GM12801 (cell line): ENCODE measurements around the gene TMPRSS11F.

Experiments
- TF ChIP-seq, protein P1 (sequence below): IDR thresholded peaks from one replicate; pipeline ENCODE4 v1.5.1; 2011; ENCODE audit warnings: control low read depth; ENCODE audit not compliant: insufficient read length; ENCODE audit errors: extremely low read depth

TMPRSS11F gene

DNA sequence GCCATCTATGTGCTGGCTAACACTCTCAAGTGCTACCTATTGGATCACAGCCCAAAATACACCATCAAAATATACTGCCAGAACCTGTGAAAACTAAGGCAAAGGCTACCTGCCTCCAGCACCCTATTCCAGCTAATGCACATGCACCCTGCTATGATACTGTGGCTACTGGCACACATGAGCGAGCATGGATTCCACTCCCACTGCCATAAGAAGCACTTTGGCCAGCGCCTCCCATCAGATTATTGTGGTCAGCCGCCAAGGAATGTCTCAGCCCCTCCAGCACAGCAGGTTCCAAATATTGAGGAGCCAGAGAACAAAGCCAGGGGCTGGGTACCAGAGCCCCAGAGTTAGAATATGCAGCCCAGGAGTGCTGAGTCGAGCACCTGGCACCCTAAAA, 32.5 kb upstream of the TMPRSS11F start:
- TF ChIP-seq, protein P1, sequence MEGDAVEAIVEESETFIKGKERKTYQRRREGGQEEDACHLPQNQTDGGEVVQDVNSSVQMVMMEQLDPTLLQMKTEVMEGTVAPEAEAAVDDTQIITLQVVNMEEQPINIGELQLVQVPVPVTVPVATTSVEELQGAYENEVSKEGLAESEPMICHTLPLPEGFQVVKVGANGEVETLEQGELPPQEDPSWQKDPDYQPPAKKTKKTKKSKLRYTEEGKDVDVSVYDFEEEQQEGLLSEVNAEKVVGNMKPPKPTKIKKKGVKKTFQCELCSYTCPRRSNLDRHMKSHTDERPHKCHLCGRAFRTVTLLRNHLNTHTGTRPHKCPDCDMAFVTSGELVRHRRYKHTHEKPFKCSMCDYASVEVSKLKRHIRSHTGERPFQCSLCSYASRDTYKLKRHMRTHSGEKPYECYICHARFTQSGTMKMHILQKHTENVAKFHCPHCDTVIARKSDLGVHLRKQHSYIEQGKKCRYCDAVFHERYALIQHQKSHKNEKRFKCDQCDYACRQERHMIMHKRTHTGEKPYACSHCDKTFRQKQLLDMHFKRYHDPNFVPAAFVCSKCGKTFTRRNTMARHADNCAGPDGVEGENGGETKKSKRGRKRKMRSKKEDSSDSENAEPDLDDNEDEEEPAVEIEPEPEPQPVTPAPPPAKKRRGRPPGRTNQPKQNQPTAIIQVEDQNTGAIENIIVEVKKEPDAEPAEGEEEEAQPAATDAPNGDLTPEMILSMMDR, result no peak

DNA sequence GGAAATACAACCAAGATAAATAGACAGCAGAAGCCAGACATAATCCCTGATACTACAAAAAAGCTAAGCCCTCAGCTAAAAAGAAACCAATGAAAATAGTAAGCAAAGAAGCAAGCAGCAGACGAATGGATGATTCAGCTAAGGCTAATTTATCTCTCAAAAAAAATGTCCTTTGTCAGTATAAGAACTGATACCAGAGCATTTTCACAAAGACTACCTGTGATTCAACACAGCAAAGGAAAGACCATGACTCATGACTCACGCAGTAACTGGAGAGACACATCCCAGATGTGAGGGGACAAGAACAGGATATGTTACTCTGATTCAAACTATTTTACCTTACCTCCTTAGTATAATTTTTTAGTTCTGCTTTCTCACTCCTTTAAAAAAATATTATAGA, 22.7 kb upstream of the TMPRSS11F start:
- TF ChIP-seq, protein P1, result no peak

DNA sequence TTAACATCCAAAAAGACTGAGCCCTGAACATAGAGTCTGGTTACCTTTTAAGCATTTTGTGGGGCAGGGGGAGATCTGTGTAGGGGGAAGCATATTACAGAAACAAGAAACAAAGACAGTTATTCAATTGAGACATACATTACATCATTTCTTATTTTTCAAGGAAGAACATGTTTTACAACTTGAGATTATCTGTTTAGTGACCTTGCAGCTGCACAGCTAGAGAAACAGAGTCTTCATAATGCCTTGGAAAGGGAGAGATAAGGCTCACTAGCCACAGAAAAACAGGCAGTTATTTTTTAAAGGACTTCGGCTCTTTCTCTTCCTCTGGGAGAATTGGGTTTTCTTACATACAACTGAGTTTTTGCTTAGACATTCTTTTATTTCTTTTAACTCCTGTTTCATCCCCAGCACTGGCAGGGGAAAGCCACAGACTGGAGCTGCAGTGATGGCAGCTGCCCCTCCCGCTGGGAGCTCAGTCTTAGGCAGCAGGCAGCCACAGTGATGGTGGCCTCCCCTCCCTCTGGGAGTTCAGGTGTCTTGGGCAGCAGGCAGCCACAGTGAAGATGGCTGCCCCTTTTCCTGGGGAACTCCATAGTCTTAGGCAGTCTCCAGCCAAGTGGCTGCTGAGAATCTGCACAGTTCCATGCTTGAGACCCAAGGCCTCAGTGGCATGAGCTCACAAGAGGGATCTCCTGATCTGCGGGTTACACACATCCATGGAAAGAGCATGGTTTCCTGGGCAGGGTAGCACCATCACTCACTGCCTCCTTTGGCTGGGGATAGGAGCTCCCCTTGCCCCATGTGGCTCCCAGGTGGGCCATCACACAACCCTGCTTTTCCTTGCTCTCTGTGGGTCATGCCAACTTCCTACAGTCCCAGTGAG, 19.4 kb upstream of the TMPRSS11F start:
- TF ChIP-seq, protein P1, result no peak

DNA sequence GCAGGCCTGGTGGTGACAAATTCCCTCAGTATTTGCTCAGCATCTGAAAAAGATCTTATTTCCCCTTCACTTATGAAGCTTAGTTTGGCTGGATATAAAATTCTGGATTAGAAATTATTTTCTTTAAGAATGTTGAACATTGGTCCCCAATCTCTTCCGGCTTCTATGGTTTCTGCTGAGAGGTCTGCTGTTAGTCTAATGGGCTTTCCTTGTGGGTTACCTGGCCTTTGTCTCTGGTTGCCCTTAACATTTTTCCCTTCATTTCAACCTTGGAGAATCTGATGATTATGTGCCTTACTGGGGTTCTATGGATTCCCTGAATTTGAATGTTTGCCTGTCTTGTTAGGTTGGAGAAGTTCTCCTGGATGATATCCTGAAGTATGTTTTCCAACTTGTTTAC, 17.4 kb upstream of the TMPRSS11F start:
- TF ChIP-seq, protein P1, result no peak

DNA sequence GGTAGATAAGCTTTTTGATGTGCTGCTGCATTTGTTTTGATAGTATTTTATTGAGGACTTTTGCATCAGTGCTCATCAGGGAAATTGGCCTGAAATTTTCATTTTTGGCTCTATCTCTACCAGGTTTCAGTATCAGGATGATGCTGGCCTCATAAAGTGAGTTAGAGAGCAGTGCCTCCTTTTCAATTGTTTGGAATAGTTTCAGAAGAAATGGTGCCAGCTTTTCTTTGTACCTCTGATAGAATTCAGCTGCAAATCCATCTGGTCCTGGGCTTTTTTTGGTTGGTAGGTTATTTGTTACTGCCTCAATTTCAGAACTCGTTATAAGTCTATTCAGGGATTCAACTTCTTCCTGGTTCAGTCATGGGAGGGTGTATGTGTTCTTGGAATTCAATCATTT, 15.6 kb upstream of the TMPRSS11F start:
- TF ChIP-seq, protein P1, result no peak

DNA sequence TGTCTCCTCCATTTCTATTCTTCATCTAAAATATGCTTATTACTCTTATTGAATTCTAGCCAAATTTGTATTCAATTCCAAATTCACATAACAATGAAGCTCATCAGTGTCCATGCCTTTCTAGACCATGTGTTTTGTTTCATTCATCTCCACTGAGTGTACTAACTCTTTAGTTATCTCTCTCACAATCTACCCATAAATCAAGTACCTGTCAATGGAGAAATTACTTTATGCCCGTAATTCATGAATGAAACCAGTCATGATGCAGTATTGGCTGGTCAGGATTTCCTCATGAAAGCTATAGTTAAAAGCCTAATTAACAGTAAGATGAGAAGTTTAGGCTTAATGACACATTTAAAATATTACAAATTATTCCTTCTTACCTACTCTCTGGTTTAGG, 12.2 kb upstream of the TMPRSS11F start:
- TF ChIP-seq, protein P1, result no peak

DNA sequence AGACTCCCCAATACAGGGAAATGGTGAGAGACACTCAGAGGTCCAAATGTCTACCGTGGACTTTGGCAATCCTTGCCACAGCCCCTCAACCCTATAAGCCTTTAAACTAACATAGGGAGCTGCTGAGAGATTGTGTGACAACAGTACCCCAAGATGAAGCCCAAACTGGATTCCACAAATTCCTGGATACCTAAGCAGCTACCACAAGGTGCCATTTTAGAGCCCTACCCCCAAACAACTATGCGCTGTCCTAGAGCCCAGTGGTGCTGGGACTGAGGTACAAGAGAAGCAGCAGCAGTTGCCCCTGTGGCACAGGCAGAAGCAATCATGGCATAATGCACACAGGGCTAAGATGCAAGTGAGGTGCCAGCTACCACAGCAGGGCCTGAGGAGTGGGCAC, 2.7 kb upstream of the TMPRSS11F start:
- TF ChIP-seq, protein P1, result no peak
